CD14-positive monocyte (primary cell): ENCODE results near the gene ADRB1. TPM values are rescaled to one million over a fixed set of nuclear protein-coding genes. Genes with fewer than 3 reads are reported as not detected.
A peak's percentile ranks its signal among the peaks of the same experiment; 100 is the strongest.

Source experiments
- DNase-seq, 3 donors: peaks; one replicate each; pipeline ENCODE4 v3.0.0-alpha.2; 2011 to 2022
- H2AFZ ChIP-seq: 2 replicates; pipeline ENCODE4 v1.6.0; 2012; ENCODE audit warnings: mild to moderate bottlenecking, low read depth, low read length, inconsistent platforms; ENCODE audit not compliant: insufficient read depth, poor library complexity, severe bottlenecking
- H3K27ac ChIP-seq, 2 donors: 1 replicate in 1 of 2; 2 replicates in 1 of 2; pipeline ENCODE4 v1.5.1; 2012 to 2013; ENCODE audit warnings: low read length in 2 of 2, control low read depth in 1 of 2, inconsistent platforms in 1 of 2, low read depth in 1 of 2, mild to moderate bottlenecking in 1 of 2
- H3K27me3 ChIP-seq, 2 donors: one replicate each; pipeline versions ENCODE4 v1.6.0 to v1.6.1; 2011 to 2013; ENCODE audit warnings: low read length in 2 of 2; ENCODE audit not compliant: control insufficient read depth in 2 of 2, insufficient read depth in 2 of 2
- H3K36me3 ChIP-seq, 2 donors: replicated peaks in 1 of 2; 1 replicate in 1 of 2; 2 replicates in 1 of 2; pipeline versions ENCODE4 v1.5.1 to v1.6.1; 2012 to 2013; ENCODE audit warnings: low read length in 2 of 2, control low read depth in 1 of 2, inconsistent platforms in 1 of 2, mild to moderate bottlenecking in 1 of 2; ENCODE audit not compliant: insufficient read depth in 2 of 2, control insufficient read depth in 1 of 2
- H3K4me1 ChIP-seq, 2 donors: 1 replicate in 1 of 2; 2 replicates in 1 of 2; pipeline versions ENCODE4 v1.5.1 to v1.6.1; 2012 to 2013; ENCODE audit warnings: low read length in 2 of 2, control low read depth in 1 of 2, inconsistent platforms in 1 of 2, mild to moderate bottlenecking in 1 of 2, moderate library complexity in 1 of 2; ENCODE audit not compliant: insufficient read depth in 2 of 2, control insufficient read depth in 1 of 2
- H3K4me2 ChIP-seq: replicated peaks from 2 replicates; pipeline ENCODE3; 2012; ENCODE audit warnings: low read length, moderate library complexity, mild to moderate bottlenecking; ENCODE audit not compliant: poor library complexity, severe bottlenecking; ENCODE audit errors: extremely low read depth
- H3K4me3 ChIP-seq, 3 experiments: fragments of 200-600 bp in 1 of 3; sonication (generic) in 1 of 3; replicated peaks in 1 of 3; 1 replicate in 2 of 3; 2 replicates in 1 of 3; pipeline ENCODE4 v1.5.1; 2011 to 2013; ENCODE audit warnings: low read length in 3 of 3, mild to moderate bottlenecking in 3 of 3, control low read depth in 2 of 3, low read depth in 2 of 3, inconsistent platforms in 1 of 3, moderate library complexity in 1 of 3
- H3K79me2 ChIP-seq: 2 replicates; pipeline ENCODE4 v1.6.0; 2012; ENCODE audit warnings: mild to moderate bottlenecking, control low read depth, inconsistent platforms, low read length, moderate library complexity; ENCODE audit not compliant: insufficient read depth
- H3K9ac ChIP-seq: 2 replicates; pipeline ENCODE4 v1.6.0; 2017; ENCODE audit warnings: low read length, mild to moderate bottlenecking; ENCODE audit not compliant: insufficient read depth, poor library complexity, severe bottlenecking
- H3K9me3 ChIP-seq, 2 donors: replicated peaks in 1 of 2; 1 replicate in 1 of 2; 2 replicates in 1 of 2; pipeline versions ENCODE4 v1.5.1 to v1.6.1; 2012 to 2013; ENCODE audit warnings: low read length in 2 of 2, control low read depth in 1 of 2; ENCODE audit not compliant: control insufficient read depth in 1 of 2, insufficient read depth in 1 of 2
- H4K20me1 ChIP-seq: 2 replicates; pipeline ENCODE4 v1.6.0; 2012; ENCODE audit warnings: mild to moderate bottlenecking, low read length, control low read depth, moderate library complexity; ENCODE audit not compliant: insufficient read depth
- H3K27ac Mint-ChIP-seq, 7 donors: one replicate each; pipeline ENCODE4 v1.8.0; 2020; ENCODE audit warnings: mild to moderate bottlenecking in 7 of 7, mixed read lengths in 7 of 7, moderate library complexity in 6 of 7, inconsistent platforms in 2 of 7
- H3K27me3 Mint-ChIP-seq, 3 donors: one replicate each; pipeline ENCODE4 v1.8.0; 2021 to 2022; ENCODE audit warnings: low read depth in 3 of 3, mild to moderate bottlenecking in 3 of 3, mixed read lengths in 3 of 3, moderate library complexity in 3 of 3, inconsistent platforms in 1 of 3
- H3K36me3 Mint-ChIP-seq, 2 donors: one replicate each; pipeline ENCODE4 v1.8.0; 2020; ENCODE audit warnings: mixed read lengths in 2 of 2, inconsistent platforms in 1 of 2, mild to moderate bottlenecking in 1 of 2
- H3K4me1 Mint-ChIP-seq: one replicate; pipeline ENCODE4 v1.8.0; 2020; ENCODE audit warnings: mild to moderate bottlenecking, mixed read lengths
- H3K4me3 Mint-ChIP-seq, 2 donors: one replicate each; pipeline ENCODE4 v1.8.0; 2020; ENCODE audit warnings: mild to moderate bottlenecking in 2 of 2, mixed read lengths in 2 of 2, moderate library complexity in 1 of 2
- H3K9me3 Mint-ChIP-seq, 7 donors: one replicate each; pipeline ENCODE4 v1.8.0; 2020 to 2022; ENCODE audit warnings: mixed read lengths in 7 of 7, mild to moderate bottlenecking in 6 of 7, moderate library complexity in 6 of 7, inconsistent platforms in 2 of 7
- WGBS: methylation state at CpG from one replicate; pipeline ENCODE4 v1.1.5; 2013; ENCODE audit warnings: missing lambda C conversion rate; ENCODE audit not compliant: insufficient coverage; 5-methylcytosine and 5-hydroxymethylcytosine counted together
- intact Hi-C, 2 donors: fragments of 100-400 bp; cut with micrococcal nuclease; formaldehyde crosslinking; loops; one replicate each; pipeline versions ENCODE4 v1.15.0 to v1.15.1; 2023
- polyA plus RNA-seq, 3 donors: library from polyadenylated mRNA; depleted of rRNA in 1 of 3; unstranded in 2 of 3; stranded (reverse) in 1 of 3; fragments of 300-500 nt in 2 of 3; fragments of >200 nt in 1 of 3; fragmentation: Illumina TruSeq in 2 of 3; gene quantifications; 1 replicate in 2 of 3; 2 replicates in 1 of 3; pipeline ENCODE4 v1.2.3, GENCODE V29; 2012 to 2021
- TF ChIP-seq, protein P1 (sequence below): fragments of 200-600 bp; IDR thresholded peaks from one replicate; pipeline ENCODE4 v1.8.0; 2022; ENCODE audit warnings: antibody characterized with exemption, mild to moderate bottlenecking

ADRB1 gene
- polyA plus RNA-seq, 3 donors, result 0.05 to 3.4 TPM; not detected in 1

DNA sequence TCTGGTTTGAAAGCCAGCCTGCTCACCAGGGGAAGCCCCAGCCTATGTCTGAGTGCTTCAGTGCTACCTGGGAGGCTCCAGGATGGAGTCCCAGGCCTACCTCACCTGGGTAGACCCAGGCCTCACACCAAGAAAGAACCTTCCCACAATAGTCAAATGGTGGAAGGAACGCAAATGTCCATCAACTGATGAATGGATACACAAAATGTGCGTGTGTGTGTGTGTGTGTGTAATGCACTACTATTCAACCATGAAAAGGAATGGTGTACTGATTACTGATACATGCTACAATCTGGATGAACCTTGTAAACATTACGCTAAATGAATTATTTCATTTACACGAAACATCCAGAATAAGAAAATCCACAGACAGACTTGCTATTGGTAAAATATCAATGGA lies 15.2 kb upstream of the ADRB1 start:
- no peak overlapping the region for H3K4me3 ChIP-seq
- TF ChIP-seq, protein P1, sequence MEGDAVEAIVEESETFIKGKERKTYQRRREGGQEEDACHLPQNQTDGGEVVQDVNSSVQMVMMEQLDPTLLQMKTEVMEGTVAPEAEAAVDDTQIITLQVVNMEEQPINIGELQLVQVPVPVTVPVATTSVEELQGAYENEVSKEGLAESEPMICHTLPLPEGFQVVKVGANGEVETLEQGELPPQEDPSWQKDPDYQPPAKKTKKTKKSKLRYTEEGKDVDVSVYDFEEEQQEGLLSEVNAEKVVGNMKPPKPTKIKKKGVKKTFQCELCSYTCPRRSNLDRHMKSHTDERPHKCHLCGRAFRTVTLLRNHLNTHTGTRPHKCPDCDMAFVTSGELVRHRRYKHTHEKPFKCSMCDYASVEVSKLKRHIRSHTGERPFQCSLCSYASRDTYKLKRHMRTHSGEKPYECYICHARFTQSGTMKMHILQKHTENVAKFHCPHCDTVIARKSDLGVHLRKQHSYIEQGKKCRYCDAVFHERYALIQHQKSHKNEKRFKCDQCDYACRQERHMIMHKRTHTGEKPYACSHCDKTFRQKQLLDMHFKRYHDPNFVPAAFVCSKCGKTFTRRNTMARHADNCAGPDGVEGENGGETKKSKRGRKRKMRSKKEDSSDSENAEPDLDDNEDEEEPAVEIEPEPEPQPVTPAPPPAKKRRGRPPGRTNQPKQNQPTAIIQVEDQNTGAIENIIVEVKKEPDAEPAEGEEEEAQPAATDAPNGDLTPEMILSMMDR, result no peak
- no peaks in the 10 kb centered on the region for H3K27me3 ChIP-seq
- Mint-ChIP-seq H3K27ac (no peak overlapping the region), H3K9me3 (peaks cover 0 to 2% (median 0%) of the 10 kb centered on the region in 7 donors), H3K4me3 (no peak overlapping the region), H3K4me1 (peaks cover 70% of the 10 kb centered on the region), H3K27me3 (peaks cover 0 to 5% (median 3%) of the 10 kb centered on the region in 3 donors), H3K36me3 (peaks cover 0 to 2% of the 10 kb centered on the region in 2 donors)
- H2AFZ ChIP-seq, result no peak overlapping the region
- peaks cover 44 to 68% of the 10 kb centered on the region in 2 donors for H3K4me1 ChIP-seq
- H3K9me3 ChIP-seq, result no peaks in the 10 kb centered on the region
- no peaks in the 10 kb centered on the region for H3K79me2 ChIP-seq
- H3K4me2 ChIP-seq, result no peak overlapping the region
- no peaks in the 10 kb centered on the region for H3K36me3 ChIP-seq
- intact Hi-C loops, result loop anchor here in 1 of 2 donors (5.0 kb wide), 1 partner anchor 36 kb away; no protein-coding TSS in a partner anchor
- no peak for DNase-seq
- no peaks in the 10 kb centered on the region for H4K20me1 ChIP-seq
- no peak overlapping the region for H3K9ac ChIP-seq
- no CpG with 5 or more reads among the region's 4 CpGs for WGBS
- no peak overlapping the region for H3K27ac ChIP-seq

DNA sequence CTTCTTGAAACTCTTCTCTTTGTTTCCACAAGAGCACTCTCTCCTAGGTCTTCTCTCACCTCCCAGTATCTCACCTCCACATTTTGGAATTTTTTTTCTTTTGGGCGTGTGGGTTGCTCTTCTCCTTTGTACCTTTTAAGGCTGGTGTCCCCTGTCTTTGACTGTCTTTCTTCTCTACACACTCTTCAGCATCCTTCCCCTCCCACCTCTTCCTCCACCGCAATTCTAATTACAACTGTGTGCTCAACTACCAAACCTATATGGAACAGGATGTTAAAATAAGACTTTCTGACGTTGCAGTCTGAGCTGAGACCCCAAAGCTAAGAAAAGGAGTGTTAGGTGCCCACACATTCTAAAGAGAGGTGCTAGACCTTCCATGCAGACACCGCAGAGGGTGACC lies 14.0 kb upstream of the ADRB1 start:
- Histone ChIP-seq H3K9me3 (no peaks in the 10 kb centered on the region), H3K4me1 (peaks cover 32 to 60% of the 10 kb centered on the region in 2 donors), H2AFZ (no peak overlapping the region), H3K27me3 (no peaks in the 10 kb centered on the region), H3K36me3 (no peaks in the 10 kb centered on the region), H3K9ac (no peak overlapping the region), H4K20me1 (no peaks in the 10 kb centered on the region), H3K79me2 (no peaks in the 10 kb centered on the region), H3K4me2 (no peak overlapping the region), H3K4me3 (no peak overlapping the region), H3K27ac (no peak overlapping the region)
- WGBS, result no CpG with 5 or more reads among the region's 4 CpGs
- peak overlapping the region in 2 of 7 donors; percentile 58 to 76 for H3K27ac Mint-ChIP-seq
- TF ChIP-seq, protein P1, result no peak
- peaks cover 0 to 5% (median 3%) of the 10 kb centered on the region in 3 donors for H3K27me3 Mint-ChIP-seq
- H3K36me3 Mint-ChIP-seq, result peaks cover 0 to 2% of the 10 kb centered on the region in 2 donors
- H3K4me1 Mint-ChIP-seq, result peaks cover 64% of the 10 kb centered on the region
- H3K4me3 Mint-ChIP-seq, result no peak overlapping the region
- DNase-seq, result no peak
- intact Hi-C loops, result loop anchor here in 1 of 2 donors (5.0 kb wide), 1 partner anchor 37 kb away; no protein-coding TSS in a partner anchor
- H3K9me3 Mint-ChIP-seq, result no peaks in the 10 kb centered on the region
